DMS79 treated with DMSO at 0.1 percent for 48 hours (cell line): ENCODE results near the gene TBC1D1.

Source experiments
- DNase-seq: peaks from one replicate; lab custom pipeline; 2025; lab: John Stamatoyannopoulos, UW

Gene TBC1D1

GRCh38 chr4:38129460-38130227, 238.8 kb downstream of the TBC1D1 start:
- no peak for DNase-seq

- no peak for DNase-seq
Observed at GRCh38 chr4:38130884-38131283, 240.0 kb downstream of the TBC1D1 start.

- no peak for DNase-seq
Observed at GRCh38 chr4:38131371-38132091, 240.6 kb downstream of the TBC1D1 start.

GRCh38 chr4:38132107-38132673, 241.3 kb downstream of the TBC1D1 start:
- DNase-seq, result no peak

- no peak for DNase-seq
Observed at GRCh38 chr4:38132843-38133662, 242.2 kb downstream of the TBC1D1 start.

GRCh38 chr4:38133711-38134480, 243.0 kb downstream of the TBC1D1 start:
- DNase-seq, result no peak

GRCh38 chr4:38135201-38135600, 244.3 kb downstream of the TBC1D1 start:
- DNase-seq, result no peak

GRCh38 chr4:38136604-38137003, 245.7 kb downstream of the TBC1D1 start:
- no peak for DNase-seq

GRCh38 chr4:38137080-38137479, 246.2 kb downstream of the TBC1D1 start:
- DNase-seq, result no peak

- no peak for DNase-seq
Observed at GRCh38 chr4:38138363-38138762, 247.5 kb downstream of the TBC1D1 start.

GRCh38 chr4:38139187-38139586, 248.3 kb downstream of the TBC1D1 start:
- no peak for DNase-seq

- no peak for DNase-seq
Observed at GRCh38 chr4:38140643-38141203, 249.8 kb downstream of the TBC1D1 start.

- no peak for DNase-seq
Observed at GRCh38 chr4:38141808-38142500, 251.1 kb downstream of the TBC1D1 start.

- DNase-seq, result no peak
Observed at GRCh38 chr4:38144031-38144430, 253.1 kb downstream of the TBC1D1 start.

- DNase-seq, result no peak
Observed at GRCh38 chr4:38145033-38145678, 254.3 kb downstream of the TBC1D1 start.

GRCh38 chr4:38145741-38146140, 254.9 kb downstream of the TBC1D1 start:
- no peak for DNase-seq

- no peak for DNase-seq
Observed at GRCh38 chr4:38146383-38146782, 255.5 kb downstream of the TBC1D1 start.

- DNase-seq, result no peak
Observed at GRCh38 chr4:38149472-38149996, 258.6 kb downstream of the TBC1D1 start.

- DNase-seq, result peak; percentile 73
Observed at GRCh38 chr4:38149997-38150671, 259.2 kb downstream of the TBC1D1 start.
